Stimulated activated CD8-positive, alpha-beta memory T cell treated with anti-CD3 and anti-CD28 coated beads, Interleukin-4, amount 100 ng/mL, for 24 hours (primary cell): ENCODE results near the gene TSPAN3.

Source experiments
- DNase-seq: peaks from one replicate; pipeline ENCODE4 v3.0.0-alpha.2; 2020; ENCODE audit warnings: low read depth

The TSPAN3 gene

DNA sequence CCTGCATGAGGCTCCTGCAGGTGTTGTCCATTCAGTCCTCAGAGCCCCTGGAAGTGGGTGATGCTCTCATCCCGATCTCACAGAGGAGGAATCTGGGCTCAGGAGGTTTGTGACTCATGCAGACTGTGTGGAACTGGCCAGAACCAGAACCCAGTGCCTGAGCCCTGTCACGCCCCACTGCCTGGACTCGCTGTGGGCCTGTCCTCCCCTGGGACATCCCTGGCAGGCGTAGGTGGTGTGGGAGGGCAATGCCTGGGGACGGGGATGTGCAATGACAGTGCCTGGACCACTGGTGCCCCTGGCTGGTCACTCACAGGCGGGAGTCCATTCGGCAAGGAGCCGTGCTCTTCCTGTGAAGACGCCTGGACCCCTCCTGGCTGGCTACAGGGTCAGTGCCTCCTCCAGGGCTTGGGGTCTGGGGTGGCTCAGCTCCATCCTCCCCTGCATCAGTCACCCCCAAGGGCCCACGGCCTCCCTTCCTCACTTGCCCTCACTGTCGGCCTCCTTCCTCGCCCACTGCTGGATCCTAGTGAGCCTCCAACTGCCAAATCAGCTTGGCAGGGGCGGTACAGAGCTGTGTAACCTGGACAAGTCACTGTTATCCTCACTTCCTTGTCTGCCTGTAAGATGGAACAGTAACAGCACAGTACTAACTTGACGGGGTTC, 61.1 kb downstream of the TSPAN3 start:
- DNase-seq: no peak

DNA sequence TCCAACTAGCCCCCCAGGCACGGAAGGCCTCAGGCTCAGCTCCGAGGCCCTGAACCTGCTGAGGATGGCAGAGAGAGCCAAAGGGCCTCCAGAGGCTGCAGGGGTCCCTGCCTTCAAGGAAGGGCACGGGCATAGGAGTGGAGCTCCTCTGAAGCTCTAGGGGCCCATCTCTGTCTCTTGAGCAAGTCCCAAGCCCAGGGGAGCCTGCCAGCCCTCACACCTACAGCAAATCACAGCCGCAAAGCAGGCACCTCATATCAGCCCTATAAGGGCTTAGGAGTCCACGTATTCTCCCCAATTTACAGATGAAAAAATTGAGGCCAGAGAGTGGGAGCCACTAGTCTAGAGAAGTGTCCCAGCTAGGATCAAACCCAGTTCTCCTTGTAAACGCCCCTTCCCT, 61.7 kb downstream of the TSPAN3 start:
- no peak for DNase-seq

DNA sequence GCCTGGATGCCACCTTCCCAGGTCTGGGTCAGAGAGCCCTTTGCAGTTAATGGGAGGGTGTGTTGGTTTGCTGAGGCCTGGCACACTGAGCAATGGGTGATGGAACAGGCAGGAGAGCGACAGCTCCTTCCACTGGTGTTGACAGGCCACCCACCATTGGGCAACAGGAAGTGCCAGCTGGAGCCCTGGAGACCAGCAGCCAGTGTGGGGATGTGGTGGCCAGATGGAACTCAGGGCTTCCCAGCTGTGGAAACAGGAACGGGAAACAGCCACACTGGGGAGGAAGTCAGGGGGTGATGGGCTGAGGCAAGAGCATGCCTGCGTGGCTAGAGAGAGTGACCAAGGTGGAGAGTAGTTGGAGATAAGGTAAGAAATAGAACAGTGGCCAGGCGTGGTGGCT, 66.7 kb downstream of the TSPAN3 start:
- no peak for DNase-seq

DNA sequence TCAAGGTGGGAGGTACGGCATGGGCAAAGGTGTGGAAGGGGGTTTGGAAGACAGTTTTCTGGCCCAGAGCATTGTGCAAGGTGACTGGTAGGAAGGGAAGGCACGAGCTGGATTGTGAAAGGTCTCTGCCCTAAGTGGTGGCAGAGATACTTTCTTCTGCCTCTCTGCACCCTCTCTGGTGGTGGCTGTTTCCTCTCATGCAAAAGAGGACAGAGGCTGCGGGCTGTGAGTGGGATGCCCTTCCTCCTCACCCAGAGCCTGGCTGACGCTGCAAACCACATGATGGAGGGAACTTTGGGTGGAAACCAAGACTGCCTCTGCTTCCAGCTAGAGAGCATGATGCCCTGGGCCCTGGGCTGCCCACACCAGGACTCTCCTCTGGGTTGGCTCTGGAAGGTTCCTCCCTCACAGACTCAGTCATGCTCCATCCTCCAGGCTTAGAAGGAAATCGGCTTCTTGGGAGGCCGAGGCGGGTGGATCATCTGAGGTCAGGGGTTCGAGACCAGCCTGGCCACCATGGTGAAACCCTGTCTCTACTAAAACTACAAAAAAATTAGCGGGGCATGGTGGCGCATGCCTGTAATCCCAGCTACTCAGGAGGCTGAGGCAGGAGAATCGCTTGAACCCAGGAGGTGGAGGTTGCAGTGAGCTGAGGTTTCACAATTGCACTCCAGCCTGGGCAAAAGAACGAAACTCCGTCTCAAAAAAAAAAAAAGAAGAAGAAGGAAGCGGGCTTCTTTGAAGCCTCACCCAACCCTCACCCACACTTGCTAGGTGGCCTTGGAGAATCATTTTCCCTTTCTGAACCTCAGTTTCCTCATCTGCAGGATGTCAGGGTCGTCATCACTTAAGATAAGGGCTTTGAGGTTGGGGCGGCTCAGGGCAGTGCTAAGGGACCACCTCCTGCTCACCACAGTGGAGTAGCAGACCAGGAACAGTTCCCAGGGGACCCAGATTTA, 67.7 kb downstream of the TSPAN3 start:
- peak; percentile 68 for DNase-seq

DNA sequence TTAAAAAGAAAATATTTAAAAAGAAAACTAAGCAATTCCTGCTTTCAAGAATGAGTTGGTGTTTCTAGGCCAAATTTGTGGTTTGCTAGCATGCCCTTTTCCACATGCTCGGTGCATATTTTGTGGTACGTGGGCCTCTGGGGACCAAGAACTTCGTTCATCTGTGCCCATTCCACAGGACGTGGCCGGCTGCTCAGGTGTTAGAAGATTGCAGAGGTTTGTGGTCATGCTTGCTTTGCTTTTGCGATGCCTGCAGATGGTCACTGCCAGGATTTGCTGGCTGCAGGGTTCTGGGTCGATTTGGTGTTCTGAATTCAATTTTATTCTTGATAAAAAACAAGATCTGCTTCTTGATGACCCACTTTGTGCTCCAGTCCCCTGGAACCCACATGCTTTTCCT, 68.5 kb downstream of the TSPAN3 start:
- no peak for DNase-seq

DNA sequence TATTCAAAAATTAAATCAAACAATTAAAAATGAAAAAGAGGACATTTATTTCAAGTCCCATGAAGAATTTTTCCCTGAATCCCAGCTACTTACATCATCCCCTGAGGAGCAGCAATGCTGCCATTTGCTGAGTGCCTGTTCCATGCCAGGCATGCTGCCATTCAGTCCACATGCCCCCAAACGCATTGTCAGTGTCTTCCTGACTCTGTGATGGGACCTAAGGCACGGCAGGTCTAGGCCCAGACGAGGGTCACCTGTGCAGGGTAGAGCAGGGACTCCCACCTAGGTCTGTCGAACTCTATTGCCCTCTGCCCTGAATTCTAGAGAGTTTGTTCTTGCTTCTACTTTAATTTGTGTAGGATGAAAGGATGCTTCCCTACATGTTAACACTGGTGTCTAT, 68.9 kb downstream of the TSPAN3 start:
- no peak for DNase-seq

DNA sequence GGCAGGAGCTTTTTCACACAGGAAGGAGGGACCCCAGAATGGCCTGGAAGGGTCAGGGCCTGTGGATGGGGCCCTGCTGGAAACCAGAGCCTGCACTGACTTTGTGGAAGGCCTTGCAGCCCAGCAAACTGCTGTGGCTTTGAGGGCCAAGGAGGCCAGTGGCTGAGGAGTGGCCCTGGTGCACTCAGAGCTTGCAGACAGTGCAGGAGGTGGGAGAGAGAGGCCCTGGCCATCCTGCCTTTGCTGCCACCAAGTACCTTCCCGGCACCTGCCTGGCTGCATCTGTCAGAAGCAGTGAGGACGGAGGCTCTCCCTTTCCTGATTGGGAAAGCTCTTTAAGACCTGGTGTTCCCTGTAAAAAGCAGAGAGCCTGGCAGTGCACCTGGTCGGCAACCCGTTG, 69.6 kb downstream of the TSPAN3 start:
- no peak for DNase-seq

DNA sequence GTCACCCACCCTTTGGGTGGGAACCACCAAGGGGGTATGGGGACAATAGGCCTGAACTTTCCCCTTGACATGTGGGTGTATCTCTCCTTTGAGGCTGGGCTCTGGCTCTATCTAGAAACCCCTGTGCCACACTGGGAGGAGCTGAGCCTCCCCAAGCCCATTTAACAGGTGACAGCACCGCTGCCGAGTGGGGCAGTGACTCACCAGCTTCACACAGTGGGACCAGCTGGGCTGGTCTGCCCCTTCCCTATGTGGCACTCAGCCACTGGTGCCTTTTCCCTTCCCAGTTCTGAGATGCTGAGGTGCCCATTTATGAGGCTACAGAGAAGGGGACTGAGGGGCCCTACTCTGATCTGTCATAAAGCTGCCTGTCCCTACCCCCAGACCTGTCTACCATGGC, 70.9 kb downstream of the TSPAN3 start:
- DNase-seq: no peak

DNA sequence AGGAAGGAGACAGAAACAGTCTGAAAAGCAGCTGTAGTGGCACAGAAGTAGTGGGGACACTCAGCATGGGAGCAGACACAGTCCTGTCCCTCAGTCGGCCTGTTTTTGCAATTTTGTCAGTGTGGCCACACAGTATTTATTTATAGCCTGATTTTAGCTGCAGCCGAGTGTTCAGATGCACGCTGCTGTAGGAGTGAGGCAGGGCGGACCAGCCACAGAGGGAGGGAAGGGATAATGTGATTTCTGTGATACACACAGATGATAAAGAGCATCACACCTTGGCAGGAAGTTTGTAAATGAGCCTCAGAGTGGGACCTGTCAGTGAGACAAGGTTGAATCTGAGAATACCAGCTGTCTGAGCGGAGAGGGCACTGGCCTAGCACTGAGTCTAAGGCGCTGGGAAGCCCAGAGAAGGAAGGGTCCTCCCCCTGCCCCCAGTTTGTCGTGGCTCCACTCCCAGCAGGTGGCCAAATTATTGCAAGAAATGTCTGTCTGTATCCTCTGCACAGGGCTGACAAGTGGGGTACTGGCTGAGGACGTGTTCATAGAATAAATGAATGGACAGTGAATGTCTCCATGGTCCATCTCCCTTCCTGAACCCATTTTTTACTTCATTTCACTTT, 72.1 kb downstream of the TSPAN3 start:
- DNase-seq: no peak

DNA sequence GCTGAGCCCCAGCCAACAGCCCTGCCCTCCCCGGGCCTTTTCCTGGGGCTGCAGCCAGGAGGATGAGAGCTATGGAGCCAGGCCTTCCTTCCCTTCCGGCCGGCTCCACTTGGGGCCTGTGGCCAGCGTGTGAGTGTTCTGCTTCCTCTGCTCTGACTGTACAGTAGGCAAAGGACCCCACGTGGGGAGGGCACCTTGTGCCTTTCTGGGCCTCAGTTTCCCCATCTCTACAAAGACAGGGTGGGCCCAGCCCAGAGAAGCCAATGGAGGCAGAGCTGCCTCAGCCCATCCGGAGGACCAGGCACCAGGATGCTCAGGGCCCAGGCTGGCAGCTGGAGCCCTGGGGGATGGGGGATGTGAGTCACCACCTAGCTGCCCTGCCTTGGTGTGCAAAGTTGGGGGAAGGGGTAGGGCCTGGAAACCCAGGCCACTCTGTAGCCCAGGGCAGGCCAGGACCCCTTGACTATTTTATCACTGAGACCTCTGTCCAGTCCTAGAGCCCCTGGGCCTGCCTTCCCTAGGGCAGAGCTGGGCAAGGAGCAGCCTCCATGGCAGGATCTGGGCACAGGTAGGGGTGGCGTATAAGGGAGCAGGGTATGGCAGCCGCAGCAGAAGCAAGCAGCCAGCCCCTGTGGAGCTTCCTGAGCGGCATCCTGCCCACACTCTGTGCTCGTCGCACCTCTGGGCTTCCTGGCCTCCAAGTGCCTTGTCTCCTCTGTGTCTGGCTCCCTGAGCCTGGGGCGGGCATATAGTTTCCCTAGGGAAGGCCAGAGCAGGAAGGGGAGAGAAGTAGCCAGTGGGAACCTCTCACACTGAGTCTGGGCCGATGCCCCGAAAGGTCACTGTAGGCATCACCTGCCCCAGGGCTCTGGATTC, 74.1 kb downstream of the TSPAN3 start:
- DNase-seq: no peak

DNA sequence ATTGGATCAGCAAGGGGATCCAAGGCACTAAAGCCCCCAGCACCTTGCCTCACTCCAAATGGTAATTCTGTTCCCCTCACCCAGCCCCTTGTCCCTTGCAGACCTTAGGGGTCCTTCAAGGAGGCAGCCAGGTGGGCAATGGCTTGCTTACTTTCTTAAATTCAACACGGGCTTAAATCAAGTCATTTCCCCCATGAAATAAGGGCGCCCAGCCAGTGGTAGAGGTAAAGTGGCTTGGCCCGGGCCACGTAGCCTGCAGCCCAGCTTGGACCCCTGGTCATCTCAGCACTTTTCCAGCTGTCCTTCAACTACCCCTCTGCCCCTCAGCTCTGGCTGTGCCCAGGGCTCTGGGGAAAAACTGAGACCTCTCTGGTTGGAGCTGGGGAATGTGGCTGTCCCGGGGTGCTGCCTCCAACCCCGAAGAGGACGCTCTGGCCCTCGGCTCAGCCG, 74.8 kb downstream of the TSPAN3 start:
- DNase-seq: no peak

DNA sequence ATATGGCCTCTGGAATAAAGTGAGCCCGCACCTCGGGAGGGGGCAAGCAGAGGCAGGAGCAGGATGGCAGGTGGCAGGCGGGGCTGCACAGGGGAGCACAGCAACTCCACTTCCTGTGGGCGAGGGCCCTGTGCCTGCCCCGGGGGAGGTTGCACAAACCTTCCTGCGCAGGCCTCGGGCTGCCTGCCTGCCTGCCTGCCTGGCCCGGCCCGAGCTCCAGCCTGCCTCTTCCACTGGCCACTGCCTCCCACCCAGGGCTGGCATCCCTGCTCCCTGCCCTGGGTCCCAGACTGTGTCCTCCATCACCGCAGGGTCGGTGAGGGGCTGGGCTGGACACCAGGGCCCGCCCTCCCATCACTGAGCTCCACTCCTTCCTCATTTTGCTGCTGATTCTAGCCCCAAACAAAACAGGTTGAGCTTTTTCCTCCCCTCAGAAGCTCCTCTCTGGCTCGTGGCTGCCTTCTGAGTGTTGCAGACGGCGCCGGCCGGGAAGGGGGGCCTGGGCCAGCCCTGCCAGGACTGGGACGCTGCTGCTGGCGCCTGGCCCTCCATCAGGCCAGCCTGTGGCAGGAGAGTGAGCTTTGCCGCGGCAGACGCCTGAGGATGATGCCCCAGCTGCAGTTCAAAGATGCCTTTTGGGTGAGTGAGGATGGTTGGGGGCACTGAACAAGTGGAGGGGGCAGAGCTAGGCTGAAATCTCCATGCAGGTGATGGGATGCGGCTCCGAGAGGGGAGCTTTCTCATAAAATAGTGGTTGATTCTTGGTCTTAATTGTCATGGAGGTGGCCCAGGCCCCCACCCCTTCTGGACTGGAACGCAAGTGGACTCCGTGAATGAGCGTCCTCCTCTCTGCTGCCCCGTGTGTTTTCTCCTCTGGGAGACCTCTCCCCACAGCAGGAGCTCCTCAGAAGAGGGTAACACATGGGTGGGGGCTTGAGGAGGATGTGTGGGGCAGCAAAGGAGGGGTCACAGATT, 75.7 kb downstream of the TSPAN3 start, which contains the start of gene PSTPIP1:
TSS of gene PSTPIP1 (plus strand) at position 156 of the 975 bp plus-strand sequence. CDS start at position 604, 448 bp downstream.
- DNase-seq: no peak

DNA sequence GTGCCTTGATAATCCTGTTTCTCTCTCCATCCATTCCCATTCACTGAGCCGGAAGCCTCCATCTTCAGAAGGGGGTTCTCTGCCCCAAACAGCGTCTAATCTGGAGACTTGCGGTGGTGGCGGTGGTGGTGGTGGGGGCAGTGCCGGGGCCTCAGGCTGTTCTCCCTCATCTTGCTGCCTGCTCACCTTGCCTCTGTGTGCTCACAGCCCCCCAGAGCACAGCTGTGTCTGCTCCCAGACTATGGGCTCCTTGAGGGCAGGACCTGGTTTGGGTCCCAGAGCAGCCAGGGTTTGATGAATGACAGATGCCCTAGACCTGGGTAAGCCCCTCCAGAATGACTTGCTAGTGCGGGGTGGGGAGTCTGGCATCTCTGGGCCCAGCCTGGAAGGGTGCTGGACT, 76.4 kb downstream of the TSPAN3 start:
- DNase-seq: no peak

DNA sequence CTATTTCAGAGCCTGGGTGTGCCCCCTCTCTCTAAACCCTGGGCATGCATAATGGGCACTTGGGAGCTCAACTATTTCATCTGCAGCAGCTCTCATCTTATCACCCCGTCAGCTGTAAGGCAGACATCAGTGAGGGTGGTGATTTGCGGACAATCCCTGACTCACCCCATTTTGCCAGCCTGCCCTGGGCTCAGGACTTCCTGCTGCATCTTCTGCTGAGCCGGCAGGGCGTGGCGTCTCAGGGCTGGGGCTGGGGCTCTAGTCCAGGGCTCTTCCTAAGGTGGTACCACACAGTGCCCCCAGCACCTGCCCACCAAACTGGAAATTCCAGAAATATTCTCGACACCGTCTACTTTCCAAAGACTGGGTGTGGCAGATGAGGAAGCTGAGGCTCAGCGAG, 76.9 kb downstream of the TSPAN3 start:
- DNase-seq: no peak

DNA sequence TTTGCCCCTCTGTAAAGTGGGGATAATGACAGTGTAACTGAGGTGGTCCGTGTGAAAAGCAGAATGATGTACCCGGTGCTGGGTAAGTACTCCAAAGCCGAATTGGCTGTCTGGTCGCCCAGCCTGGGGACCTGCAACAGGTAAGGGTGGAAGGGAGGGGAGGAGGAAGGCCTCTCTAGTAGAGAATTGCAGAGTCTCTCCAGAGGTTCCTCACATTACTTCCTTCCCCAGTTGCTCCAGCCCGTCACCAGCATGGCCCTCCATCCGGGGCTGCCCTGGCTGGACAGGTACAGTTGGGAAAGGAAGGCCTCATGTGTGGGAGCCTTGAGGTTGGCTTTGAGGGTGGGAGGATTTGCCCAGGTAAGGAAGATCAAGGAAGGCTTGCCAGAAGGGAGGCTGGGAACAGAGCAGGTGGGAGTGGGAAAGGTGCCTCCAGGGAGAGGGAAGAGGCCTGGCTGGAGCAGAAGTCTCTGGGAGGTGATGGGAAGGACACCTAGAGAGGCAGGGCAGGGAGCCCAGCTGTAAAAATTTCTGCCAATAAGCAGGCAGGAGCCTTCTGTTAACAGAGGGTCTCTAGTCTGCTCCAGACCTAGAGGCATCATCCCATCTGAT, 77.7 kb downstream of the TSPAN3 start:
- DNase-seq: no peak

DNA sequence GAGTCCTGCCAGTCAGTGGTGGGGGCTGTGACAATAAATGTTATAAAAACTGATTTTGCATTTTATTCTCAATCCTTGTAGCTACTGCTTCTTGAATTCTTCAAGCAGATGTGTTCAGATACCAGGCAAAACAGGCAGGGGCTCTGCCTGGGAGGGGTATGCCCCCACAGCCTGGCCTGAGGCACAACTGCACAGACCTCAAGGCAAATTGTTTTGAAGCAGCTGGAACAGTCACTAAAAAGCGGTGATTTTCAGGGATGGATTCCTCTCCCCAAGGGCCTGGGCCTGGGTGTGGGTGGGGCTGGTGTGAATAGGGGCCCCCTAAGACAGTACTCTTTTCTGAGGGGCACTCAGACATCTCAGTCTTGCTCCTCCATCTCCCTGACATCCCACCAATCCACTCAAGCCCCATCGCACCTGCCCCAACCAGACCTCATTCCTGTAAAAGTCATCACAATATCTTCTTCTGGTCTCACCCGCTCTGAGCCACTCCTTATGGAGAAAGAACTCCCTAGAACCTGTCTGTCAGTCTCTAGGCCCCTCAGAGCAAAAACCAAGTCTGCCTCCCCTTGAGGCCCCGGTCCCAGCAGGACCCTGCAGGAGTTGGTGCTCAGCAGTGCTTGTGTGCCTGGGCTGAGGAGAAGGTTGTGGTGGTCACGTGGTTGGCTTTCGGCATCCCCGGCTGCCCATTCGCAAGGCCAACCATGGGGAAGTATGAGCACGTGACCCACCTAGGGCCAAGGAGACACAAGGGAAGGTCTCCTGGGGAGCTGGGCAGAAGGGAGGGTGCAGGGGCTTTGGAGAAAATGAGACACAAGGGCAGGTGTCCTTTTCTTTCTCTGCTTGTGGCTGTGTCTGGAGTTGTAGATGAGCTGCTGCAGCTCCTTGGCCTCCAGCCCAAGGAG, 78.9 kb downstream of the TSPAN3 start:
- DNase-seq: no peak
